Panc1 (cell line): ENCODE data around the gene LTBP2.

Experiments used
- POLR2AphosphoS5 ChIP-seq: IDR thresholded peaks from 2 replicates; pipeline ENCODE4 v1.6.1; 2012; ENCODE audit warnings: mild to moderate bottlenecking, low read depth, low read length, moderate library complexity
- REST ChIP-seq, 2 experiments: IDR thresholded peaks; 2 replicates each; pipeline ENCODE4 v1.6.1; 2011 to 2012; ENCODE audit warnings: low read depth in 2 of 2, control low read depth in 1 of 2, low read length in 1 of 2, mild to moderate bottlenecking in 1 of 2, moderate library complexity in 1 of 2; ENCODE audit not compliant: insufficient read depth in 1 of 2
- TF ChIP-seq, protein P1 (sequence below): fragments of 450-650 bp; IDR thresholded peaks from 2 replicates; pipeline ENCODE4 v1.5.1; 2017; ENCODE audit warnings: mild to moderate bottlenecking

DNA sequence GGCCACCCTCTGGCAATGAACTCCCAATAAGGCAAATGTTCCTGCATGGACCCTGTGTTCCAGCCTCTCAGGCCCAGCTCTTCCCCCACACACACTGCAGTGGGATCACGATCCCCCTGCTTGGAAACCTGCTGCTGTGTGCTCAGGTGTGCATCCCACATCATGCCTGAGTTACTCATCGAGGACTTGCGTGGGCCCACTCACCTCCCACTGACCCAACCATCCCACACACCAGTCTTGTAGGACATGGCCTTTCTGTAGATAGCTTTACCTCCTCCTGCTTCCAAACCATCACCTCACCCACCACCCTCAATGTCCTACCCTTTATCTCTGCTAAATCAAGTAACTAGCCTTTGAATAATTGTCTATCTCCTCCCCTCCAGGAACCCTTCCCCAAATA is 143.5 kb downstream of the LTBP2 start:
- TF ChIP-seq, protein P1, sequence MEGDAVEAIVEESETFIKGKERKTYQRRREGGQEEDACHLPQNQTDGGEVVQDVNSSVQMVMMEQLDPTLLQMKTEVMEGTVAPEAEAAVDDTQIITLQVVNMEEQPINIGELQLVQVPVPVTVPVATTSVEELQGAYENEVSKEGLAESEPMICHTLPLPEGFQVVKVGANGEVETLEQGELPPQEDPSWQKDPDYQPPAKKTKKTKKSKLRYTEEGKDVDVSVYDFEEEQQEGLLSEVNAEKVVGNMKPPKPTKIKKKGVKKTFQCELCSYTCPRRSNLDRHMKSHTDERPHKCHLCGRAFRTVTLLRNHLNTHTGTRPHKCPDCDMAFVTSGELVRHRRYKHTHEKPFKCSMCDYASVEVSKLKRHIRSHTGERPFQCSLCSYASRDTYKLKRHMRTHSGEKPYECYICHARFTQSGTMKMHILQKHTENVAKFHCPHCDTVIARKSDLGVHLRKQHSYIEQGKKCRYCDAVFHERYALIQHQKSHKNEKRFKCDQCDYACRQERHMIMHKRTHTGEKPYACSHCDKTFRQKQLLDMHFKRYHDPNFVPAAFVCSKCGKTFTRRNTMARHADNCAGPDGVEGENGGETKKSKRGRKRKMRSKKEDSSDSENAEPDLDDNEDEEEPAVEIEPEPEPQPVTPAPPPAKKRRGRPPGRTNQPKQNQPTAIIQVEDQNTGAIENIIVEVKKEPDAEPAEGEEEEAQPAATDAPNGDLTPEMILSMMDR: no peak
- TF ChIP-seq POLR2AphosphoS5 (no peak), REST (IDR thresholded peaks at IDR 0.05; ENCODE audit: insufficient read depth in 1 of 2, low read depth in 2 of 2, low read length in 1 of 2) (no peak)
